PC-3 (cell line): ENCODE data around the gene LIMS4. TPM values are rescaled to one million over a fixed set of nuclear protein-coding genes. Genes with fewer than 3 reads are reported as not detected.
"Not testable (repeated sequence)": the region's sequence is repeated elsewhere in the genome, so short reads cannot be mapped to it uniquely, and the experiment has no call there.

ENCODE experiments used
- ATAC-seq: fragments of 200-7000 bp; cut with Tn5 transposase; 2 replicates; pipeline ENCODE4 v1.9.1; 2020; ENCODE audit warnings: mild to moderate bottlenecking, moderate library complexity
- BruUV-seq: library from RNA; stranded (reverse); fragments of 400-500 nt; replicated peaks from 2 replicates; lab custom pipeline; 2021; lab: Mats Ljungman, UMichigan
- CTCF ChIA-PET: fragments of 300-600 bp; sonication (Branson Sonifier 250); formaldehyde crosslinking; loops from one replicate; lab custom pipeline; 2022; ENCODE audit warnings: antibody characterized with exemption; lab: Charles Lee
- POLR2A ChIA-PET: fragments of 300-600 bp; sonication (Branson Sonifier 250); formaldehyde crosslinking; loops from one replicate; lab custom pipeline; 2022; ENCODE audit warnings: antibody characterized with exemption; ENCODE audit not compliant: unreplicated experiment; lab: Charles Lee
- DNase-seq: peaks from one replicate; pipeline ENCODE4 v3.0.0-alpha.2; 2015
- H2AFZ ChIP-seq: fragments of 300-600 bp; sonication (generic); 2 replicates; pipeline ENCODE4 v1.6.0; 2016; ENCODE audit warnings: antibody characterized with exemption, low read length
- H3F3A ChIP-seq: fragments of 300-600 bp; sonication (generic); one replicate; pipeline ENCODE4 v1.6.0; 2017; ENCODE audit warnings: antibody characterized with exemption, low read length, control low read depth, mild to moderate bottlenecking; ENCODE audit not compliant: unreplicated experiment
- H3K27ac ChIP-seq: fragments of 300-600 bp; sonication (generic); 2 replicates; pipeline ENCODE4 v1.5.1; 2016; ENCODE audit warnings: mild to moderate bottlenecking, low read length
- H3K27me3 ChIP-seq: fragments of 300-600 bp; sonication (generic); 2 replicates; pipeline ENCODE4 v1.6.1; 2016; ENCODE audit warnings: low read length, mixed read lengths
- H3K36me3 ChIP-seq: fragments of 300-600 bp; sonication (generic); 2 replicates; pipeline ENCODE4 v1.6.1; 2016; ENCODE audit warnings: low read depth, mixed run types, low read length, mixed read lengths
- H3K4me1 ChIP-seq: fragments of 300-600 bp; sonication (generic); 2 replicates; pipeline ENCODE4 v1.5.1; 2016; ENCODE audit warnings: low read length; ENCODE audit not compliant: insufficient read depth
- H3K4me2 ChIP-seq: fragments of 300-600 bp; sonication (generic); 2 replicates; pipeline ENCODE4 v1.6.0; 2016; ENCODE audit warnings: low read length
- H3K4me3 ChIP-seq: fragments of 300-600 bp; sonication (generic); 2 replicates; pipeline ENCODE4 v1.5.1; 2016; ENCODE audit warnings: mild to moderate bottlenecking, low read length, mixed read lengths
- H3K79me2 ChIP-seq: fragments of 300-600 bp; sonication (generic); 2 replicates; pipeline ENCODE4 v1.6.1; 2017; ENCODE audit warnings: low read length, mixed read lengths
- H3K9ac ChIP-seq: fragments of 300-600 bp; sonication (generic); 2 replicates; pipeline ENCODE4 v1.6.0; 2016; ENCODE audit warnings: mild to moderate bottlenecking, low read length
- H3K9me2 ChIP-seq: fragments of 300-600 bp; sonication (generic); replicated peaks from 2 replicates; pipeline ENCODE4 v1.6.1; 2016; ENCODE audit warnings: mixed run types, low read length, mixed read lengths
- H3K9me3 ChIP-seq: fragments of 300-600 bp; sonication (generic); 2 replicates; pipeline ENCODE4 v1.6.1; 2016; ENCODE audit warnings: low read length, mixed read lengths
- H4K20me1 ChIP-seq: fragments of 300-600 bp; sonication (generic); 2 replicates; pipeline ENCODE4 v1.6.1; 2016; ENCODE audit warnings: low read length, mixed read lengths
- intact Hi-C: fragments of 100-400 bp; cut with micrococcal nuclease; formaldehyde crosslinking; loops from 2 replicates; pipeline ENCODE4 v1.9.0; 2023
- total RNA-seq: library from RNA; depleted of rRNA; stranded (reverse); fragments of >200 nt; gene quantifications from 2 replicates; pipeline ENCODE4 v1.2.3, GENCODE V29; 2014

LIMS4 gene
- total RNA-seq, 1 experiment from 2014 or later, result 0.33 TPM

DNA sequence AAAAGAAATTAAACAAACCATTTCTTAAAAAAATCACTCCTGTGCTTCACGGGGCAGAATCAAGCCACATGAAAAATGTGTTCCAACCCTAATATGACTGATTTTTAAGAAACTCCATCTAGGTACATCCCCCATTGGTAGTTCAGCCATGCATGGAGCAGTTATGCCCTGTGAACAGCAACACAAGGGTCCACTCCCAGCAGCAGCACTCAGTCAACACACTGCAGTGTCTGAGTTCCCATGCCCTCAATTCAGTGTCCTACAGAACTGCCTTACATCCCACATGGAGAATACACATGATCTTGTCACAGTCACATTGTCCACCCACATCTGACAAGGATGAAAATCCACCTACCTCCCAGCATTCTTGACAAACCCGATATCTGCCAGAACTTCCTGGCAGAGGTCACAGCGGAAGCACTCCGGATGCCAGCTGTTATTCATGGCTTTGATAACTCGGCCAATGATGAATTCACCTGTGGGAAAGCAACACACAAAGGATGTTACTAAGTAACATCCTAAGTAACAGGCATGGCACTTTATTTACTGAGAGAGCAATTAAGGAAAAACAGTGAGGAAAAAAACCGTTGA, 17.4 kb downstream of the LIMS4 start:
- DNase-seq, H3K4me3 ChIP-seq, H3F3A ChIP-seq, H3K4me1 ChIP-seq, H3K79me2 ChIP-seq, H3K4me2 ChIP-seq, POLR2A ChIA-PET, intact Hi-C loops, H2AFZ ChIP-seq, H3K9me3 ChIP-seq, H3K27ac ChIP-seq, H3K27me3 ChIP-seq, H4K20me1 ChIP-seq, BruUV-seq, H3K9ac ChIP-seq, H3K36me3 ChIP-seq, H3K9me2 ChIP-seq, CTCF ChIA-PET: not testable (repeated sequence)
- ATAC-seq, result peak; percentile 76

DNA sequence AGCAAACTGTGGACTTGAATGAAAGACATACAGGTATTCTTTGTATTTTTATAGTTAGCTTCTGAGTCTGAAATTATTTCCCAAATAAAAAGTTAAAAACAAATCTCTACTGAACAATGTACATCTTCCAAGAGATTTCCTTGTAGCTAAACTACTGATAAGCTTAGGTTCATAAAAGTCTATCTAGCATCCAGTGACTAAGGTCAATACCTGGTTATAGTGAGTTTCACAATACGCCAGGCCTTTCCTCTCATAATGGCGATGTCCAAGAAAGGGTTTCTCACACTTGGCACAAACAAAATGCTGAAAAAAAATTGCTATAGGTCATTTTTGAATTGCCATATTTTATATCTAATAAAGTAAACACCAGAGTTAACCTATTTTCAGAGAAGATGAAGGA, 21.7 kb downstream of the LIMS4 start:
- H3K9ac ChIP-seq, H4K20me1 ChIP-seq, H3K4me2 ChIP-seq, H3K27ac ChIP-seq, H3K79me2 ChIP-seq, CTCF ChIA-PET, H3K36me3 ChIP-seq, H3K9me3 ChIP-seq, H3K27me3 ChIP-seq, H3K9me2 ChIP-seq, H2AFZ ChIP-seq, POLR2A ChIA-PET, ATAC-seq, BruUV-seq, H3K4me1 ChIP-seq, DNase-seq, intact Hi-C loops, H3F3A ChIP-seq, H3K4me3 ChIP-seq: not testable (repeated sequence)

DNA sequence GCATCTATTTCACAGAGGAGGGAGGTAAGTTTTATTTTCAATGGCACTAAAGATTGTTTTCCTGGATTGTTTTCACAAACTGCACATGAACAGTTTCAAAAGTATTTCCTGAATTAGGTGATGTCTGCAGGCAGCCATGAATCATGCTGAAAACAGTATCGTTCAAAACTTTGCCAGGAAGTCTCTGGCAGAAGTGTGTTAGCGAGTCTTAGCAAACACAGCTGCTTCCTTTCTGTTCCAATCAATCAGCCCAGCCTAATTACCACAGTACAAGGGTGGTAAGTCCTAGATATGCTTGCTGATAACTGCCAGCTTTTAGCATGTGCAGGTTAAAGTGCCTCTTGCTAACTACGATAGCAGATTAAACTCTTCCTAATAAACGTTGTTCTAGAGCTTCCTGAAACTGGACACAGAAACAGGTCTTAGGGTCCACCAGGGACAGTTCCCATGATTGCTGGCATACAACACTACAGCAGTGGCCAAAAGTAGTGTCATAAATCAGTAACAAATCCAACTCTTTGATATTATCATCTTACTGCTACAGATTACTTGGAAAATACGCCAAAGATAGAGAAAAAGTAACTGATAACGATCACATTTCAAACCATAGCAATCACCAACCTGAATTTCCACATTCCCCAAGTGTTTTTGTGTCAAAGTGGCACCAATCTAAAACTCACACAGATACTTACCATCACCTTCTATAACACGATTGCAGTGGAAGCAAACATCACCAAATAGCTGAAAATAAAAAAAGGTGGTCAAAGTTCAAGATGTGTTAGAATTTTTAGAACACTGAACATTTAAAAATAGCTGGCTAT, 23.3 kb downstream of the LIMS4 start:
- H3K36me3 ChIP-seq, H3K9me2 ChIP-seq, H3K9me3 ChIP-seq, H3F3A ChIP-seq, H2AFZ ChIP-seq, H4K20me1 ChIP-seq, H3K27ac ChIP-seq, POLR2A ChIA-PET, H3K4me1 ChIP-seq, H3K4me3 ChIP-seq, H3K79me2 ChIP-seq, CTCF ChIA-PET, H3K9ac ChIP-seq, H3K4me2 ChIP-seq, H3K27me3 ChIP-seq, DNase-seq, intact Hi-C loops: not testable (repeated sequence)
- ATAC-seq, result peak; percentile 73
- BruUV-seq, result TSS peak; percentile 87

DNA sequence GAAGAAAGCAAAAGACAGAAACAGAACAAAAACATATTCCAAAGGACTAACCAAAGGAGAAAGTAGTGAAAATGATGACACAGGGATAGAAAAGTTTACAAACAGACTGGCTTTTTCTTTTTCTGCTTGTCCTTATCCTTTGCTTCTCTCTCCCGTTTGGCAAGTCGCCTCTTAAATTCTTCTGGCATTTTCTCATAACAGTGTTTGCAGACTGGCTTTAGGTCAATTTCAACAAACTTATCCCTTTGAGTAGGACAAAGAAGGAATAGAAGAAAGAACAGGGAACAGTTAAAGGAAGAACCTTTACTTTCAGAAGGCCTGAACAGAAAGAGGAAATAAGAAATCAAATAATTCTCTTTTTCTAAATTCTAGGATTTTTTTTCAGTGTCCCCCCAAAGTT, 26.0 kb downstream of the LIMS4 start:
- H2AFZ ChIP-seq, H3K9me2 ChIP-seq, H3K9me3 ChIP-seq, H3K36me3 ChIP-seq, H3K9ac ChIP-seq, H3K4me3 ChIP-seq, POLR2A ChIA-PET, CTCF ChIA-PET, intact Hi-C loops, DNase-seq, H3K79me2 ChIP-seq, H3K27me3 ChIP-seq, H3K4me1 ChIP-seq, H3F3A ChIP-seq, H3K4me2 ChIP-seq, H4K20me1 ChIP-seq, H3K27ac ChIP-seq: not testable (repeated sequence)
- 0 out of 2 replicates have a peak, but pooled peaks have one; percentile 2 for ATAC-seq
- TSS peak; percentile 26 for BruUV-seq

DNA sequence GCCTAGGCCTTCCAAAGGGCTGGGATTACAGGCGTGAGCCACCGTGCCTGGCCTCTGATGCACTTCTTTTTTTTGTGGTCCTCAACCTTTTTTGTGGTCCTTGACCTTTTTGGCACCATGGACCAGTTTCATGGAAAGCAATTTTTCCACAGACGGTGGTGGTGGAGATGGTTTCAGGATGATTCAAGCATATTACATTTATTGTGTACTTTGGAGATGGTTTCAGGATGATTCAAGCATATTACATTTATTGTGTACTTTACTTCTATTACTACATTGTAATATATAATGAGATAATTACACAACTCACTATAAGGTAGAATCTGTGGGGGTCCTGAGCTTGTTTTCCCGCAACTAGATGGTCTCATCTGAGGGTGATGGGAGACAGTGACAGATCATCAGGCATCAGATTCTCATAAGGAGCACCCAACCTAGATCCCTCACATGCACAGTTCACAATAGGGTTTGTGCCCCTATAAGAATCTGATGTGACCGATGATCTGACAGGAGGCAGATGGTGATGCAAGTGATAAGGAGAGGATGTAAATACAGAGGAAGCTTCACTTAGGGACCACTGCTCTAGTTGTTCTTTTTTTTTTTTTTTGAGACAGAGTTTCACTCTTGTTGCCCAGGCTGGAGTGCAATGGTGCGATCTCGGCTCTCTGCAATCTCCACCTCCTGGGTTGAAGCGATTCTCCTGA, 29.2 kb downstream of the LIMS4 start:
- TSS peak; percentile 68 for BruUV-seq
- H3K79me2 ChIP-seq, H2AFZ ChIP-seq, CTCF ChIA-PET, H3K4me2 ChIP-seq, H3K36me3 ChIP-seq, DNase-seq, H3K9ac ChIP-seq, H3K27ac ChIP-seq, intact Hi-C loops, H3K9me3 ChIP-seq, H3K4me1 ChIP-seq, H3K9me2 ChIP-seq, H3F3A ChIP-seq, POLR2A ChIA-PET, H3K4me3 ChIP-seq, H4K20me1 ChIP-seq, H3K27me3 ChIP-seq: not testable (repeated sequence)
- ATAC-seq, result peak; percentile 82

DNA sequence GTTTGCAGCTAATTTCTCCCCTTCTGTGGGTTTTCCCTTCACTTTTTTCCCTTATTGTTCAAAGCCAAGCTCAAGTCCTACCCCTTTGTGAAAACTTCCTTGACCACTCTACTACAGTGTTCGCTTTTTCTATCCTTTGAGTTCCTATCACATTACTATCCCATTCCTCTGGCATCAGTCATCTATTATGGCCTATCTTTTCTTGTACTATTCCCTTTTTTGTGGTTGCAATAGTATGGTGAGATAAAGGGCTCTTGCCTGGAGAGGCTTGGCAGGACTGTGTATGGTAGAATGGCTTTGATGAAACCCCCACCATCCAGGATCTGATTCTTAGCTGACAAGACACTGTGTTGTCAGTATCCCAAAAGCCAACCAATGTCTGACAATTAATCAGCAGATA, 30.7 kb downstream of the LIMS4 start:
- H3K36me3 ChIP-seq, ATAC-seq, H3K4me2 ChIP-seq, H3K9me3 ChIP-seq, H4K20me1 ChIP-seq, H2AFZ ChIP-seq, intact Hi-C loops, POLR2A ChIA-PET, H3K9me2 ChIP-seq, H3K4me3 ChIP-seq, CTCF ChIA-PET, DNase-seq, H3K9ac ChIP-seq, H3K27ac ChIP-seq, H3K4me1 ChIP-seq, H3K79me2 ChIP-seq, H3F3A ChIP-seq, BruUV-seq, H3K27me3 ChIP-seq: not testable (repeated sequence)
